Tibial artery (tissue), 4 donors: Measurements from ENCODE around the gene SEPTIN12.
"Not testable (repeated sequence)": the region's sequence is repeated elsewhere in the genome, so short reads cannot be mapped to it uniquely, and the experiment has no call there.

Experiments
- DNase-seq, 2 donors: peaks; one replicate each; pipeline ENCODE4 v3.0.0-alpha.2; 2019
- H3K27ac ChIP-seq, 2 donors: fragments of 200-600 bp; sonication (generic) in 1 of 2; 1 replicate in 1 of 2; 2 replicates in 1 of 2; pipeline ENCODE4 v1.5.1; 2018 to 2019; ENCODE audit warnings: mild to moderate bottlenecking in 1 of 2
- H3K27me3 ChIP-seq, 2 donors: fragments of 200-600 bp; sonication (generic) in 1 of 2; one replicate each; pipeline versions ENCODE4 v1.5.1 to v1.6.0; 2016 to 2019
- H3K36me3 ChIP-seq, 3 donors: fragments of 200-600 bp; sonication (generic) in 2 of 3; one replicate each; pipeline ENCODE4 v1.5.1; 2016 to 2019; ENCODE audit warnings: mild to moderate bottlenecking in 2 of 3
- H3K4me1 ChIP-seq, 4 donors: fragments of 200-600 bp; sonication (generic) in 2 of 4; 1 replicate in 3 of 4; 2 replicates in 1 of 4; pipeline ENCODE4 v1.5.1; 2016 to 2019
- H3K4me3 ChIP-seq, 2 donors: fragments of 200-600 bp; sonication (generic) in 1 of 2; 1 replicate in 1 of 2; 2 replicates in 1 of 2; pipeline ENCODE4 v1.5.1; 2018 to 2019; ENCODE audit warnings: mild to moderate bottlenecking in 2 of 2
- H3K9me3 ChIP-seq, 3 donors: fragments of 200-600 bp; sonication (generic) in 1 of 3; one replicate each; pipeline ENCODE4 v1.5.1; 2016 to 2019
- intact Hi-C: fragments of 100-400 bp; cut with DNase I; formaldehyde crosslinking; loops from one replicate; pipeline ENCODE4 v1.15.0; 2023; ENCODE audit warnings: low total_unique reads
- TF ChIP-seq, protein P1 (sequence below), 2 experiments: fragments of 200-600 bp in 1 of 2; fragments of 450-650 bp in 1 of 2; IDR thresholded peaks; one replicate each; pipeline ENCODE4 v1.5.1; 2017 to 2019; ENCODE audit warnings: antibody characterized with exemption in 2 of 2, mild to moderate bottlenecking in 1 of 2, moderate library complexity in 1 of 2

Gene SEPTIN12

DNA sequence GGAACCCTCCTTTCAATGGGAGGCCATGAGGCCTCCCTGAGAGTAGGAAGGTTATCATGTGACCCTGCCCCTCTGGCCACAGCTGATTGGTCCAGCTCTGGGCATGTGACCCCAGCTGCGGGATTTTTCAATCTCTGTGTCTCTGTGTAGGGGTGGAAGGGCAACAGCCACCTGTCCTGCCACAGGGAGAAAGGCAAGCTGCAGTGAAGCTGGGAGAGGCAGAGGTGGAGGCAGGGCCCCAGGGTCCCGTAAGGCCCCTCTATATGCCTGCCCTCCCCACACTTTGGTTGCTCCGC is 42.9 kb downstream of the SEPTIN12 start:
- intact Hi-C loops = loop anchor here (5.0 kb wide), 1 partner anchor 202 kb away; no protein-coding TSS in a partner anchor
- no peak overlapping the region for H3K4me3 ChIP-seq
- peaks cover 0 to 20% (median 5%) of the 10 kb centered on the region in 3 donors for H3K36me3 ChIP-seq
- no peak overlapping the region for H3K27ac ChIP-seq
- peaks cover 0 to 15% of the 10 kb centered on the region in 2 donors for H3K27me3 ChIP-seq
- peaks cover 0 to 15% (median 10%) of the 10 kb centered on the region in 4 donors for H3K4me1 ChIP-seq
- TF ChIP-seq, protein P1, sequence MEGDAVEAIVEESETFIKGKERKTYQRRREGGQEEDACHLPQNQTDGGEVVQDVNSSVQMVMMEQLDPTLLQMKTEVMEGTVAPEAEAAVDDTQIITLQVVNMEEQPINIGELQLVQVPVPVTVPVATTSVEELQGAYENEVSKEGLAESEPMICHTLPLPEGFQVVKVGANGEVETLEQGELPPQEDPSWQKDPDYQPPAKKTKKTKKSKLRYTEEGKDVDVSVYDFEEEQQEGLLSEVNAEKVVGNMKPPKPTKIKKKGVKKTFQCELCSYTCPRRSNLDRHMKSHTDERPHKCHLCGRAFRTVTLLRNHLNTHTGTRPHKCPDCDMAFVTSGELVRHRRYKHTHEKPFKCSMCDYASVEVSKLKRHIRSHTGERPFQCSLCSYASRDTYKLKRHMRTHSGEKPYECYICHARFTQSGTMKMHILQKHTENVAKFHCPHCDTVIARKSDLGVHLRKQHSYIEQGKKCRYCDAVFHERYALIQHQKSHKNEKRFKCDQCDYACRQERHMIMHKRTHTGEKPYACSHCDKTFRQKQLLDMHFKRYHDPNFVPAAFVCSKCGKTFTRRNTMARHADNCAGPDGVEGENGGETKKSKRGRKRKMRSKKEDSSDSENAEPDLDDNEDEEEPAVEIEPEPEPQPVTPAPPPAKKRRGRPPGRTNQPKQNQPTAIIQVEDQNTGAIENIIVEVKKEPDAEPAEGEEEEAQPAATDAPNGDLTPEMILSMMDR (IDR thresholded peaks at IDR 0.05) = no peak
- no peak for DNase-seq
- no peaks in the 10 kb centered on the region for H3K9me3 ChIP-seq

DNA sequence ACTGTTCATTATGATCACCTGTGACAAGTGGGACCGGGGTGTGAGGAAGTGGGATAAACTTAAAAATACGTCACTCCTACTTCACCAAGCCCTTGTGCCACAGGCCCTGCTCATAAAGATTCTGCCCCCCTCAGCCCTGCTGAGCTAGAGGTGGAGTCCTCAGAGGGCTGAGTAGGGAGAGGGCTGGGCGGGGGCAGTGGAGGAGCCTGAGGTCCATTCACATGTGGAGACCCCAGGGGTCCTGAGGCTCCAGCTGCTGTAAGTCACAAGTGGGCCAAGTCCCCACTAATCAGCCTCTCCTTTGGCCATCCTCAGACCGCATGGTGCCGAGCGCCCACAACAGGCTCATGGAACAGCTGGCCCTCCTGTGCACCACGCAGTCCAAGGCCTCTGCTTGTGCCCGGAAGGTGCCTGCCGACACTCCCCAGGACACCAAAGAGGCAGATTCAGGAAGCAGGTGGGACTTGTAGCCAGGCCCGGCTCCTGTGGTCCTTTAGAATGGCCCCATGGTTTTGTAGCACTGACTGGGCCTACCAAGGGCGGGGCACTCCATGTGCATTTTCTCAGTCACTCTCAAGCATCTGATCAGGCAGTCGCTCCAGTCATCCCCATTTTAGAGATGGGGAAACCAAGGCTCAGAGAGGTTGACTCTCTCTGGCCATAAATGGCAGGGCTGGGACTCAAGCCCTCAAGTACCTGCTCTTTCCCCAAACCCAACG is 43.4 kb downstream of the SEPTIN12 start:
- Histone ChIP-seq H3K27me3 (peaks cover 0 to 15% of the 10 kb centered on the region in 2 donors), H3K4me1 (peaks cover 0 to 15% (median 10%) of the 10 kb centered on the region in 4 donors), H3K27ac (no peak overlapping the region), H3K36me3 (peaks cover 0 to 15% (median under 1%) of the 10 kb centered on the region in 3 donors), H3K4me3 (no peak overlapping the region), H3K9me3 (no peaks in the 10 kb centered on the region)
- DNase-seq = no peak
- TF ChIP-seq, protein P1 (IDR thresholded peaks at IDR 0.05) = no peak
- intact Hi-C loops = loop anchor here (5.0 kb wide), 1 partner anchor 203 kb away; no protein-coding TSS in a partner anchor

DNA sequence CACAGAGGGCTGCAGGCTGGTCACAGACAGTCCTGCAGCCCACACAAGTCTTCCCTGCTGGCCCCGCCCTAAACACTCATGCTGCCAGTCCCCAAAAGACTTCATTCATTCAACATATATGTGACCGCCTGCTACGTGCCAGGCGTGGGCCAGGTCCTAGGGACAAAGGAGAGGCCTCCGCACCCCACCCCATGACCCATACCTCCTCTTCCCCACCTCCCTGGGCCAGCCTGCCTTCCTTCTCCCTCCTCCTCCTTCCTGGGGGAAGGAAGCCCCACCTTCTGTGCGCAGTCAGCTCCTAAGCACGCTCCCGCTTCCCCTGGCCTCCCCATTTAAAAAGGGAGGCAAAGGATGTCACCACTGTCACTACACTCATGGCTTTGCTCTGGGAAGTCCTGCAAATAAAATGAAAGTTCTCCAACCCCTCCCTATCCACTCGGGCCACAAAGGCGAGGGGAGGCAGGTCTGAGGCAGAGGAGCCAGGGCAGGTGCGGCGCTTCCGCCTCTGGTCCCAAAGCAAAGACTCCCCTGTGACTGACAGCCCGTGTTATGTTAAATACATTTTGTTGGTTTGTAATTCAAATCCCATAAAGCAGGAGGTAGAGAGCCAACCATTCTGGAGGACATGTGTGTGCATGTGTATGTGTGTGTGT is 44.8 kb downstream of the SEPTIN12 start:
- H3K9me3 ChIP-seq = no peaks in the 10 kb centered on the region
- H3K36me3 ChIP-seq = peaks cover 0 to 1% (median 0%) of the 10 kb centered on the region in 3 donors
- peaks cover 0 to 15% of the 10 kb centered on the region in 2 donors for H3K27me3 ChIP-seq
- no peak overlapping the region for H3K4me3 ChIP-seq
- no peak for DNase-seq
- peaks cover 0 to 15% (median 10%) of the 10 kb centered on the region in 4 donors for H3K4me1 ChIP-seq
- TF ChIP-seq, protein P1 (IDR thresholded peaks at IDR 0.05) = no peak
- intact Hi-C loops = no loop called here
- H3K27ac ChIP-seq = no peak overlapping the region

DNA sequence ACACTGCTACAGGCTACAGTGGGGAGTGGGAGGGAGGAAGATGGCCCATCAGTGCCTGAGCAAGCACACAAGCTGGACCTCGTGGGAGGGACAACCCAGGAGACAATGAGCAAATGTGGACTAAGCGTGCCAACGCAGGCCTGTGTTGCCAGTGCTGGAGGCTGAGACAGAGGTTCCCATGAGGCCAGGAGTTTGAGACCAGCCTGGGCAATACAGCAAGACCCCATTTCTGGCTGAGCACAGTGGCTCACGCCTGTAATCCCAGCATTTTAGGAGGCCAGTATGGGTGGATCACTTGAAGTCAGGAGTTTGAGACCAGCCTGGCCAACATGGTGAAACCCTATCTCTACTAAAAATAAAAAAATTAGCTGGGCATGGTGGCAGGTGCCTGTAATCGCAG is 49.8 kb downstream of the SEPTIN12 start:
- peaks cover 0 to 15% (median 8%) of the 10 kb centered on the region in 4 donors for H3K4me1 ChIP-seq
- intact Hi-C loops, H3K27ac ChIP-seq, DNase-seq, H3K9me3 ChIP-seq, H3K4me3 ChIP-seq, H3K36me3 ChIP-seq: not testable (repeated sequence)
- peaks cover 0 to 13% of the 10 kb centered on the region in 2 donors for H3K27me3 ChIP-seq

DNA sequence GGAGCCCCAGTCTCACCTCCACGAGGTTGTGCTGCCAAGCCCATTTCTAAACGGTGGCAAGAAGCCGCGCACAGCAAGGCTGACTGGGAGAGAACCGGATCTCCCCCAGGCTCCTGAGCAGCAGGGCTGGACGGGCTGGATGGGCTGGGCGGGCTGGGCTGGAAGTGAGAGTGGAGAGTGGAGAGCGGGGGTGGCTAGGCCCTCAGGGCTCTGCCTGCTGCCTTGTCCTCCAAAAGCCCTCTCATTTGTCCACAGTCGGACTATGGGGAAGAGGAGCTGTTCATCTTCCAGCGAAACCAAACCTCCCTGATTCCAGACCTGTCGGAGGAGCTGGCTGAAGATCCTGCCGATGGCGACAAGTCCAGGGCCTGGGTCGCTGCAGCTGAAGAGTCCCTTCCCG is 50.6 kb downstream of the SEPTIN12 start:
- Histone ChIP-seq H3K9me3 (no peaks in the 10 kb centered on the region), H3K4me1 (peaks cover 0 to 15% (median 11%) of the 10 kb centered on the region in 4 donors), H3K27ac (no peak overlapping the region), H3K4me3 (no peak overlapping the region), H3K27me3 (peaks cover 0 to 5% of the 10 kb centered on the region in 2 donors), H3K36me3 (no peaks in the 10 kb centered on the region)
- TF ChIP-seq, protein P1 (IDR thresholded peaks at IDR 0.05) = no peak
- intact Hi-C loops = no loop called here
- no peak for DNase-seq

DNA sequence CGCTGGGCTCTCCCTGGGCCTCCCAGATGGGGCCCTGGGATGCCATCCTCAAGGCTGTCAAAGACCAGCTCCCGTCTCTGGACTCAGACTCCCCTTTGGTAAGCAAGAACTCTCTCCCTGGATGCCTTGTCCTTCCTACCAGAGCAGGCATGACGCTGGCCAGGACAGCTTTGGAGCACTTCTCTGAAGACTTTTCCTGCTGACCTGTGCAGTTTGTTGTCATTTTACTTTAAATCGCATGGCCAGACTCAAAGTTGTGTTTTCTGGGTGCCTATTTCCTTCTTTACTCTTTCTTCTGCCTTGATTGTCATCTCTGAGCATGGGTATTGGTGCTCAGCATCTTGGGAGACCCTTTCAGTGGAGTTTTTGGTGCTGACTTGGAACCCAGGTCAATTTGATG is 51.6 kb downstream of the SEPTIN12 start:
- H3K27ac ChIP-seq = no peak overlapping the region
- TF ChIP-seq, protein P1 (IDR thresholded peaks at IDR 0.05) = no peak
- intact Hi-C loops = no loop called here
- peaks cover 0 to 18% (median 11%) of the 10 kb centered on the region in 4 donors for H3K4me1 ChIP-seq
- no peak for DNase-seq
- no peaks in the 10 kb centered on the region for H3K9me3 ChIP-seq
- H3K27me3 ChIP-seq = peaks cover 0 to 4% of the 10 kb centered on the region in 2 donors
- no peaks in the 10 kb centered on the region for H3K36me3 ChIP-seq
- H3K4me3 ChIP-seq = no peak overlapping the region
